HG02610 (cell line): ENCODE results near the gene MT1G.
"Not testable (repeated sequence)": the region's sequence is repeated elsewhere in the genome, so short reads cannot be mapped to it uniquely, and the experiment has no call there.

Experiments
- ATAC-seq: cut with Tn5 transposase; IDR thresholded peaks from one replicate; pipeline ENCODE4 v1.9.1; 2021; ENCODE audit warnings: mild to moderate bottlenecking, moderate library complexity; ENCODE audit not compliant: unreplicated experiment

Gene MT1G

GRCh38 chr16:56637814-56638750 is 29.8 kb downstream of the MT1G start, which contains the start of gene MT1A:
Gene MT1A, plus strand, starts transcription at chr16:56638666. Its CDS starts 73 bp downstream, at chr16:56638739.
- no peak for ATAC-seq

- no peak for ATAC-seq
Measured at GRCh38 chr16:56636616-56637413, 31.1 kb downstream of the MT1G start.

GRCh38 chr16:56635441-56635967 is 32.4 kb downstream of the MT1G start:
- no peak for ATAC-seq

GRCh38 chr16:56634715-56635440 is 33.0 kb downstream of the MT1G start:
- no peak for ATAC-seq

GRCh38 chr16:56633535-56633934 is 34.3 kb downstream of the MT1G start:
- no peak for ATAC-seq

GRCh38 chr16:56632848-56633365 is 35.0 kb downstream of the MT1G start:
- no peak for ATAC-seq

- no peak for ATAC-seq
Measured at GRCh38 chr16:56632156-56632847, 35.6 kb downstream of the MT1G start, which contains the start of gene MT1M. Gene MT1M, plus strand, starts transcription at chr16:56632659. Its CDS starts 73 bp downstream, at chr16:56632732.

- ATAC-seq: no peak
Measured at GRCh38 chr16:56631832-56632155, 36.1 kb downstream of the MT1G start.

GRCh38 chr16:56631197-56631596 is 36.7 kb downstream of the MT1G start:
- no peak for ATAC-seq

- ATAC-seq: peak; percentile 89
Measured at GRCh38 chr16:56630134-56630533, 37.7 kb downstream of the MT1G start.

GRCh38 chr16:56629531-56629930 is 38.3 kb downstream of the MT1G start:
- no peak for ATAC-seq

GRCh38 chr16:56628486-56629350 is 39.1 kb downstream of the MT1G start:
- no peak for ATAC-seq

- ATAC-seq: no peak
Measured at GRCh38 chr16:56626685-56627084, 41.2 kb downstream of the MT1G start.

GRCh38 chr16:56625943-56626654 is 41.8 kb downstream of the MT1G start:
- ATAC-seq: no peak

GRCh38 chr16:56625140-56625942 is 42.5 kb downstream of the MT1G start, which contains the start of gene MT1E:
Gene MT1E, plus strand, starts transcription at chr16:56625781. Its CDS starts 71 bp downstream, at chr16:56625852.
- peak; percentile 38 for ATAC-seq

GRCh38 chr16:56623637-56624036 is 44.2 kb downstream of the MT1G start:
- no peak for ATAC-seq

- not testable (repeated sequence) for ATAC-seq
Measured at GRCh38 chr16:56623184-56623583, 44.7 kb downstream of the MT1G start.
